Upper lobe of left lung (tissue), 4 donors: Measurements from ENCODE around the gene VOPP1.

Experiments
- CTCF ChIP-seq, 6 experiments: fragments of 450-650 bp in 4 of 6; fragments of 200-600 bp in 2 of 6; sonication (generic) in 2 of 6; IDR thresholded peaks; one replicate each; pipeline ENCODE4 v1.5.1; 2016 to 2019; ENCODE audit warnings: antibody characterized with exemption in 6 of 6
- POLR2A ChIP-seq, 4 donors: fragments of 450-650 bp; IDR thresholded peaks; one replicate each; pipeline ENCODE4 v1.5.1; 2016 to 2017; ENCODE audit warnings: antibody characterized with exemption in 4 of 4, mild to moderate bottlenecking in 2 of 4
- POLR2AphosphoS5 ChIP-seq, 2 donors: sonication (generic); formaldehyde crosslinking; IDR thresholded peaks; one replicate each; pipeline ENCODE4 v1.5.1; 2017; ENCODE audit warnings: antibody characterized with exemption in 2 of 2

- TF ChIP-seq CTCF (IDR thresholded peaks at IDR 0.05), result no peak
- TF ChIP-seq POLR2A (IDR thresholded peaks at IDR 0.05), result no peak
- TF ChIP-seq POLR2AphosphoS5 (IDR thresholded peaks at IDR 0.05), result no peak
Measured at GRCh38 chr7:55546814-55547213, 25.5 kb downstream of the VOPP1 start.
